Suprapubic skin (tissue), 3 donors: Measurements from ENCODE around the gene SLC10A1.

Experiments
- POLR2A ChIP-seq, 2 donors: fragments of 450-650 bp; IDR thresholded peaks; one replicate each; pipeline ENCODE4 v1.6.1; 2017; ENCODE audit warnings: antibody characterized with exemption in 2 of 2, mild to moderate bottlenecking in 2 of 2, moderate library complexity in 2 of 2
- TF ChIP-seq, protein P1 (sequence below), 2 donors: fragments of 200-600 bp in 1 of 2; fragments of 450-650 bp in 1 of 2; sonication (generic) in 1 of 2; IDR thresholded peaks; one replicate each; pipeline ENCODE4 v1.5.1; 2016 to 2019; ENCODE audit warnings: antibody characterized with exemption in 2 of 2, mild to moderate bottlenecking in 1 of 2, moderate library complexity in 1 of 2

DNA sequence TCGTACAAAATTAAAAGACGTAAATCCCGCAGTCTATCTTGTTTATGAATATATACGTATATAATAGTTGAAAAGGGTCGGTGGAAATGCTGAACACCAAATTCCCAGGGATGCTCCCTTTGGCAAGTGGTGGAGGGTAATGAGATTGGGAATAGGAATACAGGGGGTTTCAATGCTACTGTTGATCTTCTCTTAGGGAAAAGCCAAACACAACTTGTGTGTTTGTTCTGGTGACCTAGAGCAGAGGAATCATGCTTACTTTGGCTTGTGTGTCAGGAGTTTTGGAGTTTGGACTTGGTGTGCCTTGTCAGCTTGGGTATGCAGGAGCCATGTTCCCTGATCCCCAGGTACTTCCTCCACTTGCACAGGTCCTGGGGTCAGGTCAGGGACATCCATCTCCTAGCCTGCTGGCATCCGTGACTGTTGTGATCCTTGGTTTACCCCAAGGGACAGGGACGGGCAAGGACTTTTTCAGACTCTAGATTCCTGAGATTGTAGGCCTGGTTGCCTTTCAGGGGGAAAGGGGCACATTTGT lies 4.1 kb downstream of the SLC10A1 start:
- TF ChIP-seq POLR2A (IDR thresholded peaks at IDR 0.05): no peak
- TF ChIP-seq, protein P1, sequence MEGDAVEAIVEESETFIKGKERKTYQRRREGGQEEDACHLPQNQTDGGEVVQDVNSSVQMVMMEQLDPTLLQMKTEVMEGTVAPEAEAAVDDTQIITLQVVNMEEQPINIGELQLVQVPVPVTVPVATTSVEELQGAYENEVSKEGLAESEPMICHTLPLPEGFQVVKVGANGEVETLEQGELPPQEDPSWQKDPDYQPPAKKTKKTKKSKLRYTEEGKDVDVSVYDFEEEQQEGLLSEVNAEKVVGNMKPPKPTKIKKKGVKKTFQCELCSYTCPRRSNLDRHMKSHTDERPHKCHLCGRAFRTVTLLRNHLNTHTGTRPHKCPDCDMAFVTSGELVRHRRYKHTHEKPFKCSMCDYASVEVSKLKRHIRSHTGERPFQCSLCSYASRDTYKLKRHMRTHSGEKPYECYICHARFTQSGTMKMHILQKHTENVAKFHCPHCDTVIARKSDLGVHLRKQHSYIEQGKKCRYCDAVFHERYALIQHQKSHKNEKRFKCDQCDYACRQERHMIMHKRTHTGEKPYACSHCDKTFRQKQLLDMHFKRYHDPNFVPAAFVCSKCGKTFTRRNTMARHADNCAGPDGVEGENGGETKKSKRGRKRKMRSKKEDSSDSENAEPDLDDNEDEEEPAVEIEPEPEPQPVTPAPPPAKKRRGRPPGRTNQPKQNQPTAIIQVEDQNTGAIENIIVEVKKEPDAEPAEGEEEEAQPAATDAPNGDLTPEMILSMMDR (IDR thresholded peaks at IDR 0.05): no peak
